OCI-M2 (cell line): ENCODE results near the gene AKAP8L.

Source experiments
- DNase-seq: peaks from one replicate; lab custom pipeline; 2025; ENCODE audit not compliant: unreplicated experiment; lab: John Stamatoyannopoulos, UW

Gene AKAP8L

GRCh38 chr19:15436012-15436825 lies 17.4 kb upstream of the AKAP8L start:
- no peak for DNase-seq

- DNase-seq = no peak
Observed at GRCh38 chr19:15433519-15434069, 14.8 kb upstream of the AKAP8L start.

DNA sequence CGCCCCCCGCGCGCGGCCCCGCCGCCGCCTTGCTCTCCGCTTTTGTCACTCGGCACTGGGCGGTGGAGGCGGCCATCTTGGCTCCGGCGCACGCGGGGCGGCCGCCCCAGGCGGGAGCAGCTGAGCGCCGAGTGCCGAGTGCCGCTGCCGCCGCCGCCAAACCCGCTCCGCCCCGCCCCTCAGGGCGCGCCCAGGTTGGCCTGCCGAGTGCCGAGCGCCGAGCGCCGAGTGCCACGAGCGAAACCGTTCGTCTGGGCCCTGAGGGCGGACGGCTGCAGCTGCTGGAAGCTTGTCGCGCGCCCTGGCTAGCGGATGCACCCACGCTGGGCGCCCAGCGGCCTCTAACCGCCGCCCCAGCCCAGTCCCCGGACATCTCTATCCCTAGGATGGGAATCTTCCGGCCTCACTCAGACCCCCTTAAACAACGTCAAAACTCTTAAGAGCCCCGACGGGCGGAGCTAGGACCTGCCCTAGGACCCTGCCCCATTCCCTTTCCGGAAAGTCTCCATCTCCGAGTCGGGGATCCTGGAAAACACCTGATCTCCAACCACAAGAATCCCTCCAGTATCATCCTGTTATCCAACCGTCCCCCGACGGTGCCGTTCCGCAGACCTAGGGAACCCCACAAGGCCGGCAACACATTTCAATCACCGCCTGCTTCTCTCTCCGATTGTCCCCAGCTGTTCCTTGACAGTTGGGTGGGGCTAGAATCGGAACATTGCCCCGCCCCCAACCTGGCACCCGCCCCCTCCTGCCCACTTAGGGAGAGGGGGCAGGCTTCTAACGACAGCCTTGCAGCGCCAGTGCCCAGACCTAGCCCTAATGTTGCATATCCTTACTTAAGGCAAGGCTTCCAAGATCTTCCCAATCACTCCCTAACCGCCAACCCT lies 14.1 kb upstream of the AKAP8L start:
- peak; percentile 28 for DNase-seq

DNA sequence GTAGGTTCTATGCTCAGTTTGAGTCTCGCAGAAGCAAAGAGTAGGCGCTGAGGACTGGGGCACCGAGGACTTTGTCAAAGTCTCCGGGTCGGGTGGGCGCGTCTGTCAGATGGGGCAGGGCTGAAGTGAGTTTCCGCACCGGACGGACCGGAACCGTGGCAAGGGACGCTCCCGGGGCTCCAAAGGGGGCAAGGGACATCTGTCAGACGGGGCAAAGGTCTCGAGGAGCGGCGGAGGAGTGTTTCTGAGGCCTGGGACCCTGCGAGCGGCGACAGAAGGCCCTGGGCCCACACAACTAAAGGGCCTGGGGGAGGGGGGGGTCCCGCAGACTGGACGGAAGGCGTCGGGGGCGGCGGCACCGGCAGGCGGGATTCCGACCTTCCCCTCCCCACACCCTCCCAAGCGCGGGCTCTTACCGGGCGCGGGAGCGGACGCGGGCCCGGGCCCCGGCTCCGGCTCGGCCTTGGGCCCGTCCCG lies 13.3 kb upstream of the AKAP8L start:
- no peak for DNase-seq

- no peak for DNase-seq
Observed at GRCh38 chr19:15431396-15432017, 12.7 kb upstream of the AKAP8L start.

DNA sequence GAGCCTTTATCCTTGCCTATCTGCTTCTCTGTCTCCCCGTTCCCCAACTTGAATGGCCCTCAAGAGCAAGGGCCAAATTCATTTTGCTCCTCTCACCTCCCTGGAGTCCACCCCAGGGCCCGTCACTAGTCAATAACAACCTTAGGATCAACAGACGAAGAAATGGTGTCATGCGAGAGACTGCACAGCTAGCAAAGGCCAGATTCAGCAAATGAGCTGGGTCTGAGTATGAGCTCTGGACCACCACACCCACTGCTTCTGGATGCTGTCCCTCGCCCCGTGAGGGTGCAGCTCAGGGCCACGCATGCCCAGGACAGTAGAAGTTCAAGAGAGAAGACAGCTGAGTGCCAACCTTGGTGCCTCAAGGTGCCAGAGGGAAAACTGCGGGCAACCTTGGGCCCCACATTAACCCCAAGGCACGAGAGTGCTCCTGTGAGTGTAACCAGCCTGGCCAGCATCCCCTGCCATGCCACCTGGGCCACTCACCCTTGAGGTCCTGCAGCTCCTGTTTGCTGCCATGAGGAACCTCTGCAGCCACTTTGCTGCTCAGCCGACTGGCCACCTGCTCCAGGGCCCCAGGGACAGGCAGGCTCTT lies 11.8 kb upstream of the AKAP8L start:
- no peak for DNase-seq

DNA sequence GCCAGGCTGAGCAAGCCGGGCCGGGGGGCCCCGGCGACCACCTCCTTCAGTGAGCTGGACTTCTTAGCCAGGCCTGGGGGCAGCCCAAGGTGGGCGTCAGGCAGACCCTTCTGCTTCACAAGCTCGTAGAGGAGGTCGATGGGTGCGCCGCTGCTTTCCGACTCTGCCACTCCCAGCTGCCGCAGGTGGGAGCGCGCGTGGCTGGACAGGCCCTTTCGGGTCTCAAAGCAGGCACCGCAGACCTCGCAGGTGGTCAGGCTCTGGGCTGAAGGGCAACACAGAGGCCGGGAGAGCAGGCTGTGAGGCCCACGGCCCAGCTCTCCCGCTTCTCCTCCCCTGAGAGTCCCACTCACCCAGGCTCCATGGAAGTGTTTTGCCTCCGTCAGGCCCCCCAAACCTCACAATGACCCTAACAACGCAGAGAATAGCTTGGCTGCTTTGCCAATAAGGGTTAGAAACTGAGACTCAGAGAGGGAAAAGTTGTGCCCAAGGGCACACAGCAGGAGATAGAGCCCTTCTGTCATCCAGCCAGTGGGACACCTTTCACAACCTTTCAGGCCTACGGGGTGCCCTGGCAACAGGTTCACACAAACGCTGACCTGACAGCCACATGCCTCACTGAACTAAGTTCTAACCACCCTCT lies 11.2 kb upstream of the AKAP8L start:
- DNase-seq = no peak

DNA sequence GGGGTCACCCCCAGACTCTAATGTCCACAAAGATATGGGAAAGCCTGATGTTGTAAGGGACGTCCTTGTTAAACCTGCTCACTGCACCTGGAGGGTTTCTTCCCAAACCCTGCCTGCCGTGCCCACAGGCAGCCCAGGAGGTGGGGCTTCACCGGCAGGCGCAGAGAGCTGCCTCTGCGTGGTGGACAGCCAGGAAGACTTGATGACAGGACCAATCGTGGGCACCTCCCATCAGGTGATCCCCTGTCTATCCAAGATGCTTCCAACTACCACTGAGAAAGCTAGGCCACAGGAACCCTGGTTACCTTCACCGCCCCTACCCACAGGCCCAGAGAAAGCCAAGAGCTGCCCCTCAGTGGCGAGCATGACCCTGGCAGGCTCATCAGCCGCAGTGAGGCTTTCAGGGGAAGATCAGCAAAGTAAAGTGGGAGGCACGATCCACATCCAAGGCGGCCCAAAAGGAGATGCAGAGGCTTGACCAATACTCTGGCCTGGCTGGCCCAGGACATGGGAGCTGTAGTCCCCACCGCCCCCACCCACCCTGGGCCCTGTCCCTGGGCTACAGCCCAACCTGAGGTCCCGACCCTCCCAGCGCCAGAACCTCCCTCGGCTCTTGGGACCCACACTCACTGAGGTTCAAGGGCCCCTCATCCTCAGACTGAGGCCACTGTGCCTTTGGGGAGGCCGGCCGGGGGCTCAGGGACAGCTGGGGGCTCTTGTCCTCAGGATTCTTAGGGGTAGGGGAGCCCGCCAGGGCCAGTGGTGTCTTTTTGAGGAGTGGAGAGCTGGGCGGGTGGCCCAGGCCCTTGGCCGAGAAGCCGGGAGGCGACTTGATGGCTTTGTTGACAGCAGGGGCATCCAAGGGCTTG lies 10.4 kb upstream of the AKAP8L start:
- DNase-seq = no peak

DNA sequence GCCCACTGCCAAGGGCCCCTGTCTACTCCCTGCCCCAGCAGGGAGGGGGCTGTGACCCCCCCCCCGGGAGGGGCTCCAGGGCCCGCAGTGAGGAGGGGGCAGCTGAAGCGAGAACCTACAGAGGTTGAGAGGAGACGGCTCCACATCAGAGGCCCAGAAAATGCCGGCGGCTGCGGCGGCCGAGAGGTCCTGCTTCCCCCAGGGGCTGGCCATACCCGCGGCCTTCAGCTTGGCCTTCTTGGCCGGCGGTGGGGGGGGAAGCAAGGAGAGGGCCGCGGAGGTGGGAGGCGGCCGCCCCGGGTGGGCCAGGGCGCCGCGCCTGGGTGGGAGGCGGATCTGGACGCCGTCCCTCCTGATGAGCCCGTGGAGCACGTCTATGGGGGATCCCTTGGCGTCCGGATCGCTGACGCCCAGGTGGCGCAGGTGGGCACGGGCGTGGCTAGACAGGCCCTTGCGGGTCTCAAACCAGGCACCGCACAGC lies 9.2 kb upstream of the AKAP8L start:
- DNase-seq = no peak

GRCh38 chr19:15427350-15427700 lies 8.5 kb upstream of the AKAP8L start:
- DNase-seq = no peak

- no peak for DNase-seq
Observed at GRCh38 chr19:15426485-15427349, 7.9 kb upstream of the AKAP8L start.

DNA sequence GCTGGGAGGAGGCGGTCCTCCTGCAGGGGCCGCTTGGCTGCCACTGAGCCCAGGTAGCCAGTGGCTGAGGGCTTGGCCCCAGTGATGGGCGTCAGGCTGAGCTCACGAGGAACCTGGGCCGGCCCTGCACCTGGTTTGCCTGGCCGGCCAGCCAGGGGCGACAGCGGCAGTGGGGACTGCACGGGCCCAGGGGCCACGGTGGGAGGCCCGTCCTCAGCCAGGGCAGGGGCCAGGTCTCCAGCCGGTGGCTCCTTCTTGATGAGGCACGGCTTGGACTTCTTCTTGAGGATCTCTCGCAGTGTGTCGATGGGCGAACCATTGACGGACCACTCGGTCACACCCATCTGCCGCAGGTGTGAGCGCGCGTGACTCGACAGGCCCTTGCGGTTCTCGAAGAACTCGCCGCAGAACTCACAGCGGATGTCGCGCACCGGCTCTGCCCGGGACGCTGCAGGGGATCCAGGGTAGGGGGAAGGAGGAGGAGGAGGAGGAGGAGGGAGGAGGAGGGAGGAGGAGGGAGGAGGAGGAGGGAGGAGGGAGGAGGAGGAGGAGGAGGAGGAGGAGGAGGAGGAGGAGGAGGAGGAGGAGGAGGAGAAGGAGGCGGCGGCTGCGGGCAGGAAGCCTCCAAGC lies 6.6 kb upstream of the AKAP8L start:
- DNase-seq = no peak

- DNase-seq = no peak
Observed at GRCh38 chr19:15424692-15425272, 6.0 kb upstream of the AKAP8L start.

DNA sequence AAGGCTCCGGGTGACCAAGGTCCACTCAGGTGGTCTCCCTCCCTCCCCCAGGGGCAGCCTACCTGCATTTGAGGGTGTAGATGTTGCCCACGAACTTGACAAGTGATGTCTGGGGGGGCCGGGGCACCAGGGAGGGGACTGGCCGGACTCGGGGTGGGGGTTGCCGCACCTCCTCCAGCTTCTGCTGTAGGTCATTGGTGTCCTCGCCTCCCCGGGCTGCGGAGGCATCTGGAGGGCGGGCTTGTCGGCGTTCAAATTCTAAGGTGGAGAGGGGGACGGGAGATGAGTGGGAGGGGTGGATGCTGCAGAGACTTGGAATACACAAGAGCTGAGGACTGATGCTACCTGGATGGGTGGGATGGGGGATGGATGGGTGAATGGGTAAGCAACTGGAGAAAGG lies 5.3 kb upstream of the AKAP8L start:
- DNase-seq = no peak

- DNase-seq = no peak
Observed at GRCh38 chr19:15423130-15423529, 4.3 kb upstream of the AKAP8L start.

DNA sequence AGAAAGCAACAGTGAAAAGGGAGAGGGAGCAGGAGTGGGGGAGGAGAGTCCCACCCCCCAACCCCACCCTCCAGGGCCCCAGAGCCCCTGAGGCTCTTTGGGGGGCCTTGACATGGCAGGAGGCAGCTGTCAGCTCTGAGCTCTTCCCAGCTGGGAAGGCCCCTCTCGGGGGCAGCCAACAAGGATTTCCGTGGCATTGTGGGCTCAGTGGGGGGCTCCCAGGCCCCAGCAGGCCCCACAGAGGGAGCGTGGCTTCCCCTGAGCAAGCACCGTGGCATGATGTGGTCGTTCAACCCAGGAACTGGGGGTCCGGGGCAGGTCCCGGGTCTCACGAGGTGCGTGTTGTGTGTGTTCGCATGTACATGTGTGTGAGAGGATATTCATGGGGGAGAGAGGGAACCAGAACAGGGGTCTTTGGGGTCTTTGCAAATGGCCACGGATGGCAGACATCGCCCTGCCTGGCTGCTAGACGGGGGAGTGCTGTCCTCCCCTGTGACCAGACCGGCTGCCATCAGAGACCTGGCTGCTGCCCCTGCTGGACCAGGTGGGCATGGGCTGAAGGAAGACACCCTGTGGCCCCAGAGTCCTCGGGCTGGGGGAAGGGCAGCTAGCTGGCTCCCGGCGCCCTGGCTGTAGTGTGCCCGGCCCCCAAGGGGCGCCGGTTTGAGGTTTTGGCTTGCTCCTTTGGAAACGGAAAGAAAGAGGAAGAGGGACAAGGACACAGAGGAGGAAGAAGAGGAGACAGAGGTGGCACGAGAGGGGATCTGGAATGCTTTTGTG lies 3.7 kb upstream of the AKAP8L start:
- no peak for DNase-seq

DNA sequence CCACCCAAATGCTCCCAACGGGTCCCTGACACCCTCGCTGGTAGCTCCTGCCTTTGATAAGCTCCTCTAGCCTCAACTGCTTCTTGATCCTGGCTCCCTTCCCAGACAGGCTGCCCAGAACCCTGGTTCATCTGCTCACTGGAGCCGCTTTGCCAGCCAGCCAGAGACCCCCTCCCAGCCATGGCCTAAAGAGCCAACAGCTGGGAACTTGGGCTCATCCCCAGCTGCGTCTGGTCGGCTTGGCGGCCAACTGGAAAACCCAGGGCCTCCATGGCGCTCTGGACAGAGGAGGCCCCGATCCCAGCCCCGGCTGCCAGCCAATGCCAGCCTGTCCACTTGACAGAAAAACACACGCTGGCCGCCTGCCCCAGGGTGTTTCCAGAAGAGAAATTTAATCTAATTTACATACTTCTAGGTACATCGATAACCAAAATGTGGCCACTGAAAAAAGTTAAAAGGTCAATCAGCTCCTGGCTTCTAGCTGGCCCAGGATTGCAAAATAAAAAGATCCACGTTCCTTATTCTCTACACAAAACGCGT lies 3.0 kb upstream of the AKAP8L start:
- DNase-seq = no peak
